GM19099 (cell line): ENCODE data around the gene TM4SF4.

Source experiments
- POLR2A ChIP-seq: IDR thresholded peaks from 3 replicates; pipeline ENCODE4 v1.6.1; 2011; ENCODE audit warnings: low read depth; ENCODE audit not compliant: insufficient read length; ENCODE audit errors: extremely low read depth

Gene TM4SF4

GRCh38 chr3:149493315-149494021 lies 19.0 kb downstream of the TM4SF4 start:
- no peak for TF ChIP-seq POLR2A

- no peak for TF ChIP-seq POLR2A
Measured at GRCh38 chr3:149494022-149494758, 19.7 kb downstream of the TM4SF4 start.

- TF ChIP-seq POLR2A, result no peak
Measured at GRCh38 chr3:149494759-149495580, 20.5 kb downstream of the TM4SF4 start.

GRCh38 chr3:149495581-149496125 lies 21.2 kb downstream of the TM4SF4 start:
- TF ChIP-seq POLR2A, result no peak

GRCh38 chr3:149496891-149497290 lies 22.4 kb downstream of the TM4SF4 start:
- TF ChIP-seq POLR2A, result no peak

GRCh38 chr3:149497966-149498670 lies 23.6 kb downstream of the TM4SF4 start:
- TF ChIP-seq POLR2A, result no peak

GRCh38 chr3:149501524-149501923 lies 27.0 kb downstream of the TM4SF4 start:
- no peak for TF ChIP-seq POLR2A

GRCh38 chr3:149502438-149502837 lies 27.9 kb downstream of the TM4SF4 start:
- TF ChIP-seq POLR2A, result no peak

- no peak for TF ChIP-seq POLR2A
Measured at GRCh38 chr3:149506540-149506939, 32.0 kb downstream of the TM4SF4 start.

GRCh38 chr3:149506965-149507364 lies 32.5 kb downstream of the TM4SF4 start:
- TF ChIP-seq POLR2A, result no peak

GRCh38 chr3:149507491-149508324 lies 33.2 kb downstream of the TM4SF4 start:
- TF ChIP-seq POLR2A, result no peak

- TF ChIP-seq POLR2A, result no peak
Measured at GRCh38 chr3:149509526-149509925, 35.0 kb downstream of the TM4SF4 start.

GRCh38 chr3:149510480-149510879 lies 36.0 kb downstream of the TM4SF4 start:
- TF ChIP-seq POLR2A, result no peak
